ENCODE data around the gene SPNS1.
"Not testable (repeated sequence)": the region's sequence is repeated elsewhere in the genome, so short reads cannot be mapped to it uniquely, and the experiment has no call there.

DNA sequence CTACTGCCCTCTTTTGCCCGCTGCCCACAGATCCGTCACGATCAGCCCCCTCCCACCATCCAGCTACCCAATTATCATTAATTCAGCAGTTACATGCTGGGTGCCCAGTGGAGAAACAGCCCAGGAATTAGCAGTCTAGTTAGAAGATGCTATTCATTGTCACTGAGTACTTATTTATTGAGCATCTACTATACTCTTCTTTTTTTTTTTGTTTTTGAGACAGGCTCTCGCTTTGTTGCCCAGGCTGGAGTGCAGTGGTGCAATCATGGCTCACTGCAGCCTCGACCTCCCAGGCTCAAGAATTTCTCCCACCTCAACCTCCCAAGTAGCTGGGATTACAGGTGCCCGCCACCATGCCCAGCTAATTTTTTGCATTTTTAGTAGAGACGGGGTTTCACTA, 34.8 kb upstream of the SPNS1 start:
- TF ChIP-seq EZH2 (IDR thresholded peaks at IDR 0.05); POLR2AphosphoS5 (IDR thresholded peaks at IDR 0.05; ENCODE audit: borderline replicate concordance, low read depth, low read length); FOXP2 (optimal IDR thresholded peaks at IDR 0.05; ENCODE audit: control extremely low read depth, extremely low read length, insufficient read depth): not testable (repeated sequence)
